Trophoblast cell (in vitro differentiated cells and primary cell): ENCODE results near the gene PTPN1.
"Not testable (repeated sequence)": the region's sequence is repeated elsewhere in the genome, so short reads cannot be mapped to it uniquely, and the experiment has no call there.

Experiments used
- DNase-seq, 2 donors: peaks; one replicate each; pipeline ENCODE4 v3.0.0-alpha.2; 2016
- H2AFZ ChIP-seq: 2 replicates; pipeline ENCODE4 v1.6.1; 2013; ENCODE audit warnings: low read length, moderate library complexity, mild to moderate bottlenecking; ENCODE audit not compliant: insufficient read depth, poor library complexity
- H2AK5ac ChIP-seq: 2 replicates; pipeline ENCODE4 v1.6.1; 2013; ENCODE audit warnings: mild to moderate bottlenecking, low read length
- H2BK120ac ChIP-seq: 2 replicates; pipeline ENCODE4 v1.6.1; 2013; ENCODE audit warnings: low read length, mild to moderate bottlenecking, moderate library complexity; ENCODE audit not compliant: insufficient read depth, poor library complexity
- H2BK12ac ChIP-seq: 2 replicates; pipeline ENCODE4 v1.6.1; 2013; ENCODE audit warnings: mild to moderate bottlenecking, low read length, moderate library complexity
- H2BK5ac ChIP-seq: 2 replicates; pipeline ENCODE4 v1.6.1; 2013; ENCODE audit warnings: low read length, low read depth, moderate library complexity, mild to moderate bottlenecking; ENCODE audit not compliant: poor library complexity
- H3K14ac ChIP-seq: 2 replicates; pipeline ENCODE4 v1.6.1; 2013; ENCODE audit warnings: mild to moderate bottlenecking, low read length
- H3K18ac ChIP-seq: 2 replicates; pipeline ENCODE4 v1.6.1; 2013; ENCODE audit warnings: mild to moderate bottlenecking, low read length
- H3K23ac ChIP-seq: 2 replicates; pipeline ENCODE4 v1.6.1; 2013; ENCODE audit warnings: low read length
- H3K27ac ChIP-seq: 2 replicates; pipeline ENCODE4 v1.5.1; 2013; ENCODE audit warnings: low read depth, mild to moderate bottlenecking, inconsistent platforms, low read length, moderate library complexity
- H3K27me3 ChIP-seq: 2 replicates; pipeline ENCODE4 v1.6.1; 2013; ENCODE audit warnings: inconsistent platforms, mild to moderate bottlenecking, low read length, moderate library complexity; ENCODE audit not compliant: insufficient read depth
- H3K36me3 ChIP-seq, 2 experiments: 1 replicate in 1 of 2; 2 replicates in 1 of 2; pipeline ENCODE4 v1.6.1; 2013; ENCODE audit warnings: low read length in 2 of 2, mild to moderate bottlenecking in 2 of 2, moderate library complexity in 1 of 2; ENCODE audit not compliant: insufficient read depth in 2 of 2, control insufficient read depth in 1 of 2
- H3K4ac ChIP-seq: 2 replicates; pipeline ENCODE4 v1.6.1; 2013; ENCODE audit warnings: low read depth, mild to moderate bottlenecking, low read length, moderate library complexity
- H3K4me1 ChIP-seq, 2 experiments: 1 replicate in 1 of 2; 2 replicates in 1 of 2; pipeline ENCODE4 v1.6.1; 2013; ENCODE audit warnings: low read length in 2 of 2, mild to moderate bottlenecking in 2 of 2, moderate library complexity in 1 of 2; ENCODE audit not compliant: insufficient read depth in 2 of 2, control insufficient read depth in 1 of 2
- H3K4me2 ChIP-seq: 2 replicates; pipeline ENCODE4 v1.6.1; 2013; ENCODE audit warnings: inconsistent platforms, mild to moderate bottlenecking, low read length, moderate library complexity
- H3K4me3 ChIP-seq: 2 replicates; pipeline ENCODE4 v1.5.1; 2013; ENCODE audit warnings: mild to moderate bottlenecking, low read depth, low read length, inconsistent platforms
- H3K79me1 ChIP-seq: one replicate; pipeline ENCODE4 v1.6.1; 2013; ENCODE audit warnings: low read length
- H3K79me2 ChIP-seq: 2 replicates; pipeline ENCODE4 v1.6.1; 2013; ENCODE audit warnings: low read length, mild to moderate bottlenecking; ENCODE audit not compliant: control insufficient read depth, insufficient read depth, poor library complexity
- H3K9ac ChIP-seq: 2 replicates; pipeline ENCODE4 v1.6.1; 2013; ENCODE audit warnings: mild to moderate bottlenecking, low read length
- H3K9me3 ChIP-seq: 2 replicates; pipeline ENCODE4 v1.6.1; 2013; ENCODE audit warnings: low read depth, mild to moderate bottlenecking, control low read depth, inconsistent platforms, low read length; ENCODE audit not compliant: insufficient read depth
- H4K12ac ChIP-seq: 2 replicates; pipeline ENCODE4 v1.6.1; 2013; ENCODE audit warnings: low read depth, mild to moderate bottlenecking, low read length, moderate library complexity
- H4K8ac ChIP-seq: 2 replicates; pipeline ENCODE4 v1.6.1; 2013; ENCODE audit warnings: low read depth, mild to moderate bottlenecking, low read length, moderate library complexity
- H4K91ac ChIP-seq: one replicate; pipeline ENCODE4 v1.6.1; 2013; ENCODE audit warnings: low read depth, mild to moderate bottlenecking, low read length, moderate library complexity
- WGBS: extraction: QIAGEN DNeasy Blood & Tissue Kit; methylation state at CpG from one replicate; pipeline ENCODE4 v1.1.7; 2013; ENCODE audit warnings: missing lambda C conversion rate; ENCODE audit not compliant: insufficient read length, insufficient coverage; ENCODE audit errors: extremely low coverage; 5-methylcytosine and 5-hydroxymethylcytosine counted together

PTPN1 gene

GRCh38 chr20:50472693-50473664 is 37.2 kb upstream of the PTPN1 start:
- Histone ChIP-seq H3K4me3 (no peak overlapping the region), H2AK5ac (no peak overlapping the region), H3K27me3 (no peaks in the 10 kb centered on the region), H4K12ac (no peak overlapping the region), H2AFZ (no peak overlapping the region), H3K9ac (no peak overlapping the region), H2BK12ac (no peak overlapping the region), H4K8ac (no peak overlapping the region), H3K18ac (no peak overlapping the region), H3K79me2 (no peaks in the 10 kb centered on the region), H2BK120ac (no peak overlapping the region), H3K36me3 (no peaks in the 10 kb centered on the region), H4K91ac (no peak overlapping the region), H3K4ac (no peak overlapping the region), H3K9me3 (no peaks in the 10 kb centered on the region), H3K4me2 (no peak overlapping the region), H3K27ac (no peak overlapping the region), H3K23ac (no peak overlapping the region), H2BK5ac (no peak overlapping the region), H3K14ac (no peak overlapping the region), H3K4me1 (no peaks in the 10 kb centered on the region), H3K79me1 (no peaks in the 10 kb centered on the region)
- WGBS = no CpG with 5 or more reads among the region's 12 CpGs
- no peak for DNase-seq

- not testable (repeated sequence) for H2AFZ ChIP-seq, H3K18ac ChIP-seq, H4K91ac ChIP-seq, H3K27me3 ChIP-seq, H3K4me1 ChIP-seq, H3K4me2 ChIP-seq, H4K12ac ChIP-seq, DNase-seq, H3K79me1 ChIP-seq, H2AK5ac ChIP-seq, H2BK5ac ChIP-seq, H3K14ac ChIP-seq, H3K9ac ChIP-seq, H3K27ac ChIP-seq, H3K23ac ChIP-seq, H3K79me2 ChIP-seq, H2BK12ac ChIP-seq, H3K4ac ChIP-seq, H3K9me3 ChIP-seq, H4K8ac ChIP-seq, H2BK120ac ChIP-seq, H3K4me3 ChIP-seq, H3K36me3 ChIP-seq
- WGBS = no CpG with 5 or more reads among the region's 5 CpGs
Observed at GRCh38 chr20:50474356-50474755, 35.8 kb upstream of the PTPN1 start.

- Histone ChIP-seq H3K27ac (no peak overlapping the region), H2AFZ (no peak overlapping the region), H3K4me3 (no peak overlapping the region), H3K9ac (no peak overlapping the region), H3K18ac (no peak overlapping the region), H3K9me3 (no peaks in the 10 kb centered on the region), H4K8ac (no peak overlapping the region), H2AK5ac (no peak overlapping the region), H2BK5ac (no peak overlapping the region), H3K4ac (no peak overlapping the region), H3K4me2 (no peak overlapping the region), H4K12ac (no peak overlapping the region), H2BK120ac (no peak overlapping the region), H3K79me2 (no peaks in the 10 kb centered on the region), H4K91ac (no peak overlapping the region), H3K79me1 (no peaks in the 10 kb centered on the region), H3K4me1 (peaks cover 2 to 3% of the 10 kb centered on the region in 2 experiments), H3K27me3 (no peaks in the 10 kb centered on the region), H3K36me3 (no peaks in the 10 kb centered on the region), H3K14ac (no peak overlapping the region), H2BK12ac (no peak overlapping the region), H3K23ac (no peak overlapping the region)
- no peak for DNase-seq
- WGBS = no CpG with 5 or more reads among the region's 14 CpGs
Observed at GRCh38 chr20:50475681-50476292, 34.4 kb upstream of the PTPN1 start.

GRCh38 chr20:50477239-50477872 is 32.8 kb upstream of the PTPN1 start:
- Histone ChIP-seq H3K27ac (no peak overlapping the region), H3K4me1 (peaks cover 2 to 3% of the 10 kb centered on the region in 2 experiments), H2BK5ac (no peak overlapping the region), H3K18ac (no peak overlapping the region), H2BK12ac (no peak overlapping the region), H3K9ac (no peak overlapping the region), H3K4me3 (no peak overlapping the region), H3K4me2 (no peak overlapping the region), H3K9me3 (no peaks in the 10 kb centered on the region), H2BK120ac (no peak overlapping the region), H3K23ac (no peak overlapping the region), H4K8ac (no peak overlapping the region), H4K12ac (no peak overlapping the region), H3K79me1 (no peaks in the 10 kb centered on the region), H3K36me3 (no peaks in the 10 kb centered on the region), H2AK5ac (no peak overlapping the region), H3K4ac (no peak overlapping the region), H3K79me2 (no peaks in the 10 kb centered on the region), H4K91ac (no peak overlapping the region), H3K14ac (no peak overlapping the region), H2AFZ (no peak overlapping the region), H3K27me3 (no peaks in the 10 kb centered on the region)
- no CpG with 5 or more reads among the region's 5 CpGs for WGBS
- no peak for DNase-seq
